SK-N-SH (cell line): ENCODE results near the gene CDC37.

Source experiments
- EZH2phosphoT487 ChIP-seq: fragments of 200-600 bp; sonication (generic); IDR thresholded peaks from 2 replicates; pipeline ENCODE4 v1.6.1; 2017; ENCODE audit warnings: low read depth, mixed run types, mild to moderate bottlenecking, antibody characterized with exemption, moderate library complexity, borderline replicate concordance
- GATA2 ChIP-seq: sonication (generic); formaldehyde crosslinking; IDR thresholded peaks from 2 replicates; pipeline ENCODE4 v1.5.0; 2020; ENCODE audit warnings: mild to moderate bottlenecking, missing genetic modification reagents
- JUND ChIP-seq: IDR thresholded peaks from 2 replicates; pipeline ENCODE4 v1.4.0; 2012
- MXI1 ChIP-seq: IDR thresholded peaks from 2 replicates; pipeline ENCODE4 v1.6.1; 2012; ENCODE audit warnings: mild to moderate bottlenecking, low read depth, low read length, improper control_type of control experiment
- POLR2AphosphoS5 ChIP-seq: IDR thresholded peaks from 2 replicates; pipeline ENCODE4 v1.6.1; 2012; ENCODE audit warnings: low read depth, low read length
- RAD21 ChIP-seq: IDR thresholded peaks from 2 replicates; pipeline ENCODE4 v1.6.1; 2012; ENCODE audit warnings: mild to moderate bottlenecking, low read length
- SMC3 ChIP-seq: IDR thresholded peaks from 2 replicates; pipeline ENCODE4 v1.6.1; 2012; ENCODE audit warnings: low read depth, low read length, improper control_type of control experiment
- TAF1 ChIP-seq: IDR thresholded peaks from 2 replicates; pipeline ENCODE4 v1.6.1; 2012; ENCODE audit warnings: low read depth, mild to moderate bottlenecking, low read length, moderate library complexity, borderline replicate concordance
- TCF12 ChIP-seq: IDR thresholded peaks from 2 replicates; pipeline ENCODE4 v1.4.0; 2012
- YY1 ChIP-seq: IDR thresholded peaks from 2 replicates; pipeline ENCODE4 v1.4.0; 2012; ENCODE audit warnings: low read depth, mild to moderate bottlenecking
- TF ChIP-seq, protein P1 (sequence below): fragments of 200-600 bp; sonication (generic); IDR thresholded peaks from 2 replicates; pipeline ENCODE4 v1.6.1; 2017; ENCODE audit warnings: antibody characterized with exemption, mild to moderate bottlenecking, moderate library complexity
- TF ChIP-seq, protein P2 (sequence below): IDR thresholded peaks from 2 replicates; pipeline ENCODE4 v1.4.0; 2012; ENCODE audit warnings: low read depth
- TF ChIP-seq, protein P3 (sequence below): IDR thresholded peaks from 2 replicates; pipeline ENCODE4 v1.6.1; 2012; ENCODE audit warnings: mild to moderate bottlenecking, low read depth, low read length, moderate library complexity

DNA sequence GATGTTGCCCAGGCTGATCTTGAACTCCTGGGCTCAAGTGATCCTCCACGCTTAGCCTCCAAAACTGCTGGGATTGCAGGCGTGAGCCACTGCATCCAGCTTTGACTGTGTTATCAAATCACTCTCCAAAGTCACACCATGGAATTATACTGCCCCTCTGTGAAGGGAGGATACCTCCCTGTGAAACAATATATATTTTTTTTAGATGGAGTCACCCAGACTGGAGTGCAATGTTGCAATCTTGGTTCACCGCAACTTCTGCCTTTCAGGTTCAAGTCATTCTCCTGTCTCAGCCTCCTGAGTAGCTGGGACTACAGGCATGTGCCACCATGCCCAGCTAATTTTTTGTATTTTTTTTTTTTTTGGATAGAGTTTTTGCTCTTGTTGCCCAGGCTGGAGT is 30.7 kb downstream of the CDC37 start:
- TF ChIP-seq, protein P1, sequence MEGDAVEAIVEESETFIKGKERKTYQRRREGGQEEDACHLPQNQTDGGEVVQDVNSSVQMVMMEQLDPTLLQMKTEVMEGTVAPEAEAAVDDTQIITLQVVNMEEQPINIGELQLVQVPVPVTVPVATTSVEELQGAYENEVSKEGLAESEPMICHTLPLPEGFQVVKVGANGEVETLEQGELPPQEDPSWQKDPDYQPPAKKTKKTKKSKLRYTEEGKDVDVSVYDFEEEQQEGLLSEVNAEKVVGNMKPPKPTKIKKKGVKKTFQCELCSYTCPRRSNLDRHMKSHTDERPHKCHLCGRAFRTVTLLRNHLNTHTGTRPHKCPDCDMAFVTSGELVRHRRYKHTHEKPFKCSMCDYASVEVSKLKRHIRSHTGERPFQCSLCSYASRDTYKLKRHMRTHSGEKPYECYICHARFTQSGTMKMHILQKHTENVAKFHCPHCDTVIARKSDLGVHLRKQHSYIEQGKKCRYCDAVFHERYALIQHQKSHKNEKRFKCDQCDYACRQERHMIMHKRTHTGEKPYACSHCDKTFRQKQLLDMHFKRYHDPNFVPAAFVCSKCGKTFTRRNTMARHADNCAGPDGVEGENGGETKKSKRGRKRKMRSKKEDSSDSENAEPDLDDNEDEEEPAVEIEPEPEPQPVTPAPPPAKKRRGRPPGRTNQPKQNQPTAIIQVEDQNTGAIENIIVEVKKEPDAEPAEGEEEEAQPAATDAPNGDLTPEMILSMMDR, result no peak
- TF ChIP-seq RAD21, result no peak
- no peak for TF ChIP-seq POLR2AphosphoS5
- no peak for TF ChIP-seq YY1
- TF ChIP-seq GATA2 (CRISPR knock-in tag), result no peak
- TF ChIP-seq EZH2phosphoT487, result no peak
- no peak for TF ChIP-seq TAF1
- no peak for TF ChIP-seq JUND
- TF ChIP-seq, protein P2, sequence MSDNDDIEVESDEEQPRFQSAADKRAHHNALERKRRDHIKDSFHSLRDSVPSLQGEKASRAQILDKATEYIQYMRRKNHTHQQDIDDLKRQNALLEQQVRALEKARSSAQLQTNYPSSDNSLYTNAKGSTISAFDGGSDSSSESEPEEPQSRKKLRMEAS, result no peak
- TF ChIP-seq, protein P3, sequence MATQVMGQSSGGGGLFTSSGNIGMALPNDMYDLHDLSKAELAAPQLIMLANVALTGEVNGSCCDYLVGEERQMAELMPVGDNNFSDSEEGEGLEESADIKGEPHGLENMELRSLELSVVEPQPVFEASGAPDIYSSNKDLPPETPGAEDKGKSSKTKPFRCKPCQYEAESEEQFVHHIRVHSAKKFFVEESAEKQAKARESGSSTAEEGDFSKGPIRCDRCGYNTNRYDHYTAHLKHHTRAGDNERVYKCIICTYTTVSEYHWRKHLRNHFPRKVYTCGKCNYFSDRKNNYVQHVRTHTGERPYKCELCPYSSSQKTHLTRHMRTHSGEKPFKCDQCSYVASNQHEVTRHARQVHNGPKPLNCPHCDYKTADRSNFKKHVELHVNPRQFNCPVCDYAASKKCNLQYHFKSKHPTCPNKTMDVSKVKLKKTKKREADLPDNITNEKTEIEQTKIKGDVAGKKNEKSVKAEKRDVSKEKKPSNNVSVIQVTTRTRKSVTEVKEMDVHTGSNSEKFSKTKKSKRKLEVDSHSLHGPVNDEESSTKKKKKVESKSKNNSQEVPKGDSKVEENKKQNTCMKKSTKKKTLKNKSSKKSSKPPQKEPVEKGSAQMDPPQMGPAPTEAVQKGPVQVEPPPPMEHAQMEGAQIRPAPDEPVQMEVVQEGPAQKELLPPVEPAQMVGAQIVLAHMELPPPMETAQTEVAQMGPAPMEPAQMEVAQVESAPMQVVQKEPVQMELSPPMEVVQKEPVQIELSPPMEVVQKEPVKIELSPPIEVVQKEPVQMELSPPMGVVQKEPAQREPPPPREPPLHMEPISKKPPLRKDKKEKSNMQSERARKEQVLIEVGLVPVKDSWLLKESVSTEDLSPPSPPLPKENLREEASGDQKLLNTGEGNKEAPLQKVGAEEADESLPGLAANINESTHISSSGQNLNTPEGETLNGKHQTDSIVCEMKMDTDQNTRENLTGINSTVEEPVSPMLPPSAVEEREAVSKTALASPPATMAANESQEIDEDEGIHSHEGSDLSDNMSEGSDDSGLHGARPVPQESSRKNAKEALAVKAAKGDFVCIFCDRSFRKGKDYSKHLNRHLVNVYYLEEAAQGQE, result no peak
- TF ChIP-seq SMC3, result no peak
- TF ChIP-seq TCF12, result no peak
- no peak for TF ChIP-seq MXI1
